Hematopoietic multipotent progenitor cell treated with erythropoietin and hydrocortisone succinate and interleukin-3 and kit ligand, for 4 days (in vitro differentiated cells): ENCODE data around the gene EXOSC1.

Experiments used
- DNase-seq: peaks from one replicate; pipeline ENCODE4 v3.0.0-alpha.2; 2015

The EXOSC1 gene

DNA sequence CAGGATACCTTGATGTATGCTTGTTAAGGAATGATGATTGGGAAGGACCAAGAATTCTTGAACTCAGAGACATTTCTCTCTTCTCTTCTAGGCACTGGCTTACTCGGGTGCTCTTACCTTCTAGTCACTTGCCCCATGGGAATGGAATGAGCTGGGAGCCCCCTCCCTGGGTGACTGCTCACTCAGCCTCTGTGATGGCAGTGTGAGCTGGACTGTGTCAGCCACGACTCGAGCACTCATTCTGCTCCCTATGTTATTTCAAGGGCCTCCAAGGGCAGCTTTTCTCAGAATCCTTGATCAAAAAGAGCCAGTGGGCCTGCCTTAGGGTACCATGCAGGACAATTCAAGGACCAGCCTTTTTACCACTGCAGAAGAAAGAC lies 10.9 kb upstream of the EXOSC1 start:
- DNase-seq = no peak

DNA sequence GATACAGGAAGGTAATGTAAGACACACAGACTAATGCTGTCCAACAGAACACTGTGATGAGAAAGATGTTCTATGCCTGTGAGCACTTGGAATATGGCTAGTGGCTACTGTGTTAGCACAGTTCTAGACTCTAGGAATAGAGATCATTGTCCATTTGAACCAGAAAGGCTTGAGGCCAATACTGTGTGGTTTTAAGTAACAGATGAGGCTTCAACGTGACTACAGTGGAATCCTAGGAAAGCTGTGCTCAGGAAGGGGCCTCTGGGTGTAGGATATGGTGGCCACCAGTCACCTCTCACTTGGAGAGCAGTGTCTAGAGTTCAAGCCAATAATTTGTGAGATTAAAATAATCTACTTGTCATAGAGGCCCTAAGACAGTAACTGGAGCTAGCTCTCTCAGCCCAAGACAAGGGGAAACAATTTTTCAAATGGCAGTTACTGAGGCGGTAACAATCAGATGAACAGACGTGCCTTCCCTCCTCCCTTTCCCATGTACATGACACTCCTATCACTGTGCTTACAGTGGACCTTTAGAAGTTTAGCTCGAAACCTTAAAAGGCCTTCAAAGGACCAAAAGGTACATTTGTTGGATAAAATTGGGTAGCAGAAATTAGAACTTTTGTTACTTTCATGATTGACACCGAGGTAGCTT lies 10.4 kb upstream of the EXOSC1 start:
- no peak for DNase-seq

DNA sequence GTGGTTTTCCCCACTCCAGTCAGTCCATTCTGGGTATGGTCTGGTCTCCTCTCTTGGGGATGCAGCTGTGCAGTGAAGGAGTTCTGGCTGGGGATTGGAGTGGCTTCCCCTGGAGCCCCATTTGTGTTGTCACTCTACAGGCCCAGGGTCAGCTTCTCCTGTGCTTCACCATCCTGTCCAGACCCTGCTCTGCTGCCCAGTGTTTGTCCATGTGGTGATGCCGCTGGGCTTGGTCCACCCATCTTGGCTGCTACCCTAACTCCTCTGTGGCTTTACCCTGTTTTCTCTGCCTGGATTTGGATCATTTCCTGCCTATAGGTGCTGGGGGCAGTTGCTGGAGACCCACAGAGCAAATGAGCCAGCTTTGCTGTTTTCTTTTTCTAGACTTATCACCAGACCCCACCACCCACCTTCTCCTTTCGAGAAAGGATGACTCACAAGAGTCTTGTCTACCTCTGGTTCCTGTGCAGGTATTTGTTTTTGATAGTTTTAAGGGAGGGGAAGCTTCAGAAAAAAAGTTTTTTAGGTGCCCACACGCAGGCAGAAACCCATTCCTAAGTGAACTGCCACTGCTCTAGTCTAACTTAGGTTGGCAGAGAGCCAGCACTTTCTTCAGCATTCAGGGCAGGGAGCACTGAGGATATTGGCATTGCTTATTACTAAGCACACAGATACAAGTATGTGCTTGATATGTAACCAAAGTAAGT lies 8.7 kb upstream of the EXOSC1 start:
- peak; percentile 47 for DNase-seq

- no peak for DNase-seq
Observed at GRCh38 chr10:97452352-97452751, 6.5 kb upstream of the EXOSC1 start.

DNA sequence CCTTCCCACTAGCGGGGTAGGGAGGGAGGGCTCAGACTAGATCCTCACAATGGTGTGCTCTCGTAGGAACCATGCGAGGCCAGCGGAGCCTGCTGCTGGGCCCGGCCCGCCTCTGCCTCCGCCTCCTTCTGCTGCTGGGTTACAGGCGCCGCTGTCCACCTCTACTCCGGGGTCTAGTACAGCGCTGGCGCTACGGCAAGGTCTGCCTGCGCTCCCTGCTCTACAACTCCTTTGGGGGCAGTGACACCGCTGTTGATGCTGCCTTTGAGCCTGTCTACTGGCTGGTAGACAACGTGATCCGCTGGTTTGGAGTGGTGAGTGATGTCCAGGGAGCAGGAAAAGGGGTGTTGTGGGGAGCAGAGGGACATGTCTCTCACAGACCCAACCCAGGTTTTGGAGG lies 5.8 kb upstream of the EXOSC1 start:
- no peak for DNase-seq

- DNase-seq = no peak
Observed at GRCh38 chr10:97450828-97451227, 5.0 kb upstream of the EXOSC1 start.

- no peak for DNase-seq
Observed at GRCh38 chr10:97445357-97445721, 467 bp downstream of the EXOSC1 start.

DNA sequence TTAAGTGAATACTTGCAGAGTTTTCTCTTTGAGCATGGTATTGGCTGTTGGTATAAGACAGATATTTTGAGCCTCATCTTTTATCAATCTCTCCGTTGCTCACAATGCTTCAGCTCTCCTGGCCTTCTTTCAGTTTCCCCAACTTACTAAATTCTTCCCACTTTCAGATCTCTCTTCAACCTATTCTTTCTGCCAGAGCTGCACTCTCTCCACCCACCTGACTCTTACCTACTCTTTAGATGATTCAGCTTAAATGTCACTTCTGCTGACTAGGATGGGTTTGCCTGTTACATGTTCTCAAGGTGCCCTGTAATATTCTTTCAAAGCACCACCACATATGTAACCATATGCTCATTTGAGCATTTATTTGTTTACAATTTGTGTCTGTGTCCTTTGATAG lies 1.6 kb downstream of the EXOSC1 start:
- no peak for DNase-seq

GRCh38 chr10:97442277-97442676 lies 3.5 kb downstream of the EXOSC1 start:
- DNase-seq = no peak

- DNase-seq = no peak
Observed at GRCh38 chr10:97435211-97435610, 10.6 kb downstream of the EXOSC1 start.

- no peak for DNase-seq
Observed at GRCh38 chr10:97434557-97434956, 11.2 kb downstream of the EXOSC1 start.

DNA sequence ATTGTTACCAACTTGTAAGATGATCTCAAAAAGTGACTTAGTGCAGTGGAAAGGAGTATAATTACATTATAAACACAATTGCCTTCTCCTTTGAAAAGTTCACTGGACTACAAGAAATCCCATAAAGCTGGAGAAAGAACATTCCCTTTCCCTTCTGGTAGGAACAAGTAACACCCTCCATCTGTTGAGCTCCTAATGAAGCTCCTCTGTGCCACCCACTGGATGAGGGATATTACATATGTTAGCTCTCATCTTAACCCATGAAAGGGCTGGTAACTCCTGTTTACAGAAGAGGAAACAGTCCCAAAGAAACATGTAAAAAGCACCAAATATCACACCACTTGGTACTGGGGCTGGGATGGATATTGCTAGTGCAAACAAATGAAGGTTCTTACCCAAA lies 11.8 kb downstream of the EXOSC1 start:
- DNase-seq = peak; percentile 28

DNA sequence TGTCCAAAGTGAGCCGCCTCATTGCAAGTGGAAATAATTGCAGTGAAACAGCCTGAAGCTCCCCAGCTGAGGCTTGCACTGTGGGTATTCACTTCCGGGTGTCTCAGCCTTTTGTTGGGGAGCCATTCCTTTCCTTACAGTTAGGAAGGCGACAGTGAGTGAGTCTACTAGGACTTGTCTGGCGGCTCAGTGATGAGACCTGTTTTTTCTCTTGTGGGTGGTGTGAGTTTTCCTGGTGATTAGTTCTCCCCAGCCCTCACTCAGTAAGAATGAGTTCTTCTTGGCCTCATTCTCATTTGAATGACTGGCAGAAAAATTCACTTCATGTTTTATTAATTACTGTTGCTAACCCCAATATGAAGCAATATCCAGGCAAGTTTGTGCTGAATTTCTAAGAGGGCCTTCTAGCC lies 17.2 kb downstream of the EXOSC1 start:
- peak; percentile 30 for DNase-seq

DNA sequence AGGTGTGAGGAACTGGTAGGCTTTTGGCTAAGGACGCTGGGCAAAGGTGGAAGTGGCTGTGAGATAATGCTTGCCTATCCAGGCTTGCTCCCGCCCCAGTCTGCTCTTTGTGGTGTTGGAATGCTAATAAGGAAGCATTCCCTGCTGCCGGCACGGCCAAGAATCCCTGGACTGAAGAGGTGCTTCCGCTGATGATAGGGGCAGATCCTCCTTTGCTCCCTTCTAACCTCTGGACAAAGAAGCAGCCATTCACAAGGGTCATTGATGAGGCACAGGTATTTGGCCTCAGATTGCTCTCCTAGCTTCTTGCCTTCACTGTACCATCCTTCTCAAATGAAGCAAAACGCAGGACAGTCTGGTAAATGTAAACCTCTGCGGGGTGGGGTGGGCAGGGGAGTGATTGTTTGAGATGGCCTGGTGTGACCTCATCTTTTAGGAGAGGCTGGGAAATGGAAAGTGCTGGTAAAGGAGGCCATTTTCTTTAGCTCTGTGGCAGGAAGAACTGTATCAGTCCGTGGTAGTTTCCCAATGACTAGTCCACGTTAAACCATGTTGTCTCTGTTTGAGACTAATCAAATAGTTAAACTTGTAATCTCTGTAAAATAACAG lies 18.1 kb downstream of the EXOSC1 start:
- peak; percentile 32 for DNase-seq

GRCh38 chr10:97426776-97427570 lies 18.8 kb downstream of the EXOSC1 start:
- DNase-seq = peak; percentile 42

DNA sequence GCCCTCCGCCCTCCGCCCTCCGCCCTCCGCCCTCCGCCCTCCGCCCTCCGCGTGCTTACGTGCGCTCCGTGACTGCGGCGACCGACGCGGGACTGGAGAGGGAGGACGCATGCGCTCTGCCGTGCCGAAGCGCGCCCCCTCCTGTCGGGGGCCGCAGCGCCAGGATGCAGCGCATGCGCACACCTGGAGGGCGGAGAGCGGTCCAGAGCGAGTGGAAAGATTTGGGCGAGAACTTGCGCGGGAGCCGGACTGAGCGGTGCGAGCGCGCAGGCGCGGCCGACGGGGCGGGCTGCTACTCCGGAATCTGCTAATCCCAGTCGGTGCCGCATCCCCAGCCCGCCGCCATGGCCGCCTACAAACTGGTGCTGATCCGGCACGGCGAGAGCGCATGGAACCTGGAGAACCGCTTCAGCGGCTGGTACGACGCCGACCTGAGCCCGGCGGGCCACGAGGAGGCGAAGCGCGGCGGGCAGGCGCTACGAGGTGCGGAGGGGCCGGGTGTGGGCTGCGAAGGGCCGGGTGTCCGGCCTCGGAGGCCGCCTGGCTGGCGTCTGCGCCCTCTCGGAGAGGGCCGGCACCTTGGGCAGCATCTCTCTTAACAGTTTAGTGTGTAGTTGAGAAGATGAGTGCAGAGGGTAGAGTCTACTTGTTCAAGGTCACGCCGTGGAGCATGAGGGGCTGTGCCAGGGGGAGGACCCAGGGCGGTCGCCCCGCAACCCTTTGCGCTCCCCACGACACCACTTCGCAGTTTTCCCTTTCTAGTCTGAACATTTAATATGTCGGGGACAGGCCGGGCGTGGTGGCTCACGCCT lies 19.6 kb downstream of the EXOSC1 start, which contains the start of gene PGAM1:
Gene PGAM1, plus strand, starts transcription at position 228 of the 812 bp plus-strand sequence. Its CDS starts 117 bp downstream, at position 345.
- DNase-seq = peak; percentile 97

- peak; percentile 48 for DNase-seq
Observed at GRCh38 chr10:97423757-97424098, 22.1 kb downstream of the EXOSC1 start.

DNA sequence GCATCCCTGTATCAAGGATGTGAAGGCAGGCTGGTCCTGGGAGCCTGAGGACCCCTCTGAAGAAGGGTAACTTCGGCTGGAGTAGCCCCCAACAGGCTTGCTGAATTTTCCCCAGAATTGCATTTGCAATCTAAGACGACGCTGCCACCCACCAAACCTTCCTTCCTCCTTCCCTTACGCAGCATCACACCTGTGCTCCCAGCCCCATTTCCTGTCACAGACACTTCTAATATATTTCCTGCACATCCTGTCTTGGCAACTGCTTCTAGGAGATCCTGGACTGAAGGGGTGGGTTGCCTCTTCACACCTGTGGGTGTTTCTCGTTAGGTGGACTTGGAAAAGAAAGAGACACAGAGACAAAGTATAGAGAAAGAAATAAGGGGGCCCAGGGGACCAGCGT lies 29.2 kb downstream of the EXOSC1 start:
- no peak for DNase-seq

DNA sequence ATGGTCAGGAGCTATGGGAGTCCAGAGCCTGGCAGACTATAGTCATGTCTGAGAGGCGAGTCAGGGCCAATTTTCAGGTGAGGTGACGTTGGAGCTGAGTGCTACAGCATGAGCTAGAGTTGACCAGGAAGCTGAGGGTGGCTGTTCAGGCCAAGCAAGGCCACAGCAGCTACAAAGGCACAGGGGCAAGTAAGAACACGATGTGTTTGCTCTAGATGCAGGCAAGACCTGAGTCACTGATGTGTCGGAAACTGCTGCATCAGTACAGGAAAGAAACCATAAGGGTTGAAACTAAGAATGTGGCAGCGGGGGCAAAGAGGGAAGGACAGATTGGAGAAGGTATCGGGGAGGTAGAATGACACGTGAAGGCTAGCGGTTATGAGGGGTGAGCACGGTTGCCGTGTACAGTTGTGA lies 32.9 kb downstream of the EXOSC1 start:
- no peak for DNase-seq

DNA sequence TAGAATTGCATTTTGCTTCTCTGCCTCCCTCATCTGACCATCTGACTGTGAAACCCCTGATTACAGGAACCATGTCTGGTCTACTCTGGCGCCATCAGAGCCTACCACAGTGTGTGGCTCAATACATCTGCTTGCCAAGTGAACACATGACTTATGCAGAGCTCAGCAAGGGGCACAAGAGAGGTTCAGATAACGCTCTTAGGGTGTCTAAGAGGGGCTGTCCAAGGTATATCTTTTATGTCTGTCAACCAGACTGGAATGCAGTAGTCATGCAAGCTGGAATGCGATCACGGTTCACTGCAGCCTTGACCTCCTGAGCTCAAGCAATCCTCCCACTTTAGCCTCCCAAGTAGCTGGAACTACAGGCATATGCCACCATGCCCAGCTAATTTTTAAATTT lies 34.4 kb downstream of the EXOSC1 start:
- DNase-seq = peak; percentile 54

- DNase-seq = no peak
Observed at GRCh38 chr10:97408496-97408992, 37.3 kb downstream of the EXOSC1 start.

DNA sequence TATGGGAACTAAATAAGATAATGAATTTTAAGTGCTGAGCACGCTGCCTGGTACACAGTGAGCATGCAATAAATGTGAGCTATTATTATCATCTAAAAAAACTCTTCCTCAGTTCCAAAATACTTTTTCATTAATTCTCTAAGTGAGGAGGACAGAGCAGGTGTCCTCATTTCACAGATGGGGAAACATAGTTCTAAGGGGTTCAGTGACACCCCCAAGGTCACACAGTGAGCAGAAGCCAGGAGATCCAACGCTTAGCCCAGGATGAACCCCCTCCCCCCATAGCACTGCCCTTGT lies 37.9 kb downstream of the EXOSC1 start:
- DNase-seq = no peak
